Neural cell (in vitro differentiated cells): Measurements from ENCODE around the gene TSPAN15.

ENCODE experiments used
- CTCF ChIP-seq: fragments of 450-650 bp; IDR thresholded peaks from 2 replicates; pipeline ENCODE4 v1.5.1; 2014; ENCODE audit warnings: antibody characterized with exemption, mild to moderate bottlenecking, moderate library complexity; ENCODE audit not compliant: poor library complexity, severe bottlenecking
- EZH2 ChIP-seq: fragments of 200-600, 300-800 bp; shearing (Covaris generic), sonication (generic); IDR thresholded peaks from 2 replicates; pipeline ENCODE4 v1.6.1; 2014; ENCODE audit warnings: antibody characterized with exemption, low read length, borderline replicate concordance, mild to moderate bottlenecking; ENCODE audit not compliant: insufficient read depth, poor library complexity, severe bottlenecking

GRCh38 chr10:69413221-69413865 is 37.9 kb upstream of the TSPAN15 start:
- peak; percentile 71 for TF ChIP-seq CTCF
- TF ChIP-seq EZH2 = no peak
